ENCODE measurements around the gene SLC45A1. TPM values are rescaled to one million over a fixed set of nuclear protein-coding genes. Genes with fewer than 3 reads are reported as not detected.

Gene SLC45A1
- total and polyA plus RNA-seq, 2 donors (not counting 1 experiment from before 2014, with no cell fraction given) = 0.54 to 0.64 TPM

DNA sequence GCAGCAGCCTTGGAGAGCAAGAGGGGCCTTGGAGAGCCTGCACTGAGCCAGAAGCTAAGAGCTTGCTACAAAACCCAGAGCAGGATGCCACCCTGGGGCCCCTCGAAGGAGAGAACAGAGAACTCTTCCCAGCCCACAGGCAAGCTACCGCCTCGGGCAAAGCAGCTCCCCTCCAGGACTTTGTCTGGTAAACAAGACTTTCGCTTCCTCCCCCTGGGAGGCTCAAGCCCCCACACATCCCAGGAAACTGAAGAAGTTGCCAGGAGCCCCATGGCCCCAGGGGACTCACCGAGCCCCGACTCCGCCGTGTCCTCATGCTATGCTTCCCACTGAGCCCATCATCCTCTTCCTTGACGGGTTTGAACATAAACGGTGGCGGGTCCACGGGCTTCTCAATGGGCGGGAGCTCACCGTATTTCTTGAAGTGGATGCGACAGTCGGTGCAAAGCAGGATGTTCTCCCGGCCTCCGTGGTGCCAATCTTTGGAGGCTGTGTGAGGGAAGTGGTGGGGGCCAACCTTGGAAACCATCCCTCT, 45.9 kb downstream of the SLC45A1 start:
- H3K4me1 ChIP-seq (ENCODE audit: control insufficient read depth in 2 of 2, insufficient read depth in 2 of 2, low read length in 2 of 2) = peaks cover 0 to 7% of the 10 kb centered on the region in 2 donors
- H3K4me2 ChIP-seq (replicated peaks; ENCODE audit: low read depth, low read length, poor library complexity, severe bottlenecking) = no peak overlapping the region
- H3K27ac ChIP-seq (ENCODE audit: low read length in 2 of 2) = no peak overlapping the region
- H2AFZ ChIP-seq (ENCODE audit: insufficient read depth, low read depth, low read length, poor library complexity, severe bottlenecking) = no peak overlapping the region
- DNase-seq = no peak
- intact Hi-C loops (cut with micrococcal nuclease) = no loop called here
- peaks cover 15 to 84% of the 10 kb centered on the region in 2 experiments for H3K36me3 ChIP-seq (replicated peaks in 1 of 2; ENCODE audit: control extremely low read depth in 1 of 2, control insufficient read depth in 1 of 2, extremely low read depth in 1 of 2, insufficient read depth in 2 of 2, low read length in 1 of 2)
- POLR2A ChIA-PET = no interaction called here
- Mint-ChIP-seq H3K4me3 (no peak overlapping the region), H3K4me1 (peaks cover 19% of the 10 kb centered on the region), H3K27ac (no peak overlapping the region), H3K27me3 (no peaks in the 10 kb centered on the region), H3K9me3 (ENCODE audit: insufficient read depth) (no peaks in the 10 kb centered on the region)
- H3K9me3 ChIP-seq (ENCODE audit: control extremely low read depth in 1 of 3, control insufficient read depth in 2 of 3, insufficient read depth in 1 of 3, low read length in 2 of 3) = no peaks in the 10 kb centered on the region
- ATAC-seq (ENCODE audit: low read depth) = no peak
- TF ChIP-seq, protein P1, sequence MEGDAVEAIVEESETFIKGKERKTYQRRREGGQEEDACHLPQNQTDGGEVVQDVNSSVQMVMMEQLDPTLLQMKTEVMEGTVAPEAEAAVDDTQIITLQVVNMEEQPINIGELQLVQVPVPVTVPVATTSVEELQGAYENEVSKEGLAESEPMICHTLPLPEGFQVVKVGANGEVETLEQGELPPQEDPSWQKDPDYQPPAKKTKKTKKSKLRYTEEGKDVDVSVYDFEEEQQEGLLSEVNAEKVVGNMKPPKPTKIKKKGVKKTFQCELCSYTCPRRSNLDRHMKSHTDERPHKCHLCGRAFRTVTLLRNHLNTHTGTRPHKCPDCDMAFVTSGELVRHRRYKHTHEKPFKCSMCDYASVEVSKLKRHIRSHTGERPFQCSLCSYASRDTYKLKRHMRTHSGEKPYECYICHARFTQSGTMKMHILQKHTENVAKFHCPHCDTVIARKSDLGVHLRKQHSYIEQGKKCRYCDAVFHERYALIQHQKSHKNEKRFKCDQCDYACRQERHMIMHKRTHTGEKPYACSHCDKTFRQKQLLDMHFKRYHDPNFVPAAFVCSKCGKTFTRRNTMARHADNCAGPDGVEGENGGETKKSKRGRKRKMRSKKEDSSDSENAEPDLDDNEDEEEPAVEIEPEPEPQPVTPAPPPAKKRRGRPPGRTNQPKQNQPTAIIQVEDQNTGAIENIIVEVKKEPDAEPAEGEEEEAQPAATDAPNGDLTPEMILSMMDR (IDR thresholded peaks at IDR 0.05) = no peak
- TF ChIP-seq EZH2 (IDR thresholded peaks at IDR 0.05; ENCODE audit: borderline replicate concordance, insufficient read depth, low read depth, low read length, poor library complexity, severe bottlenecking) = no peak
- H3K4me3 ChIP-seq (ENCODE audit: control extremely low read depth in 1 of 5, extremely low read depth in 1 of 5, insufficient read depth in 1 of 5, low read depth in 2 of 5, low read length in 4 of 5) = no peak overlapping the region
- H3K27me3 ChIP-seq (replicated peaks in 1 of 4; ENCODE audit: control extremely low read depth in 1 of 4, control insufficient read depth in 3 of 4, insufficient read depth in 4 of 4, low read length in 3 of 4) = no peaks in the 10 kb centered on the region
- no peak overlapping the region for H3K9ac ChIP-seq (ENCODE audit: low read length)
- CTCF ChIA-PET = interaction anchor here (1.2 kb wide), 1 partner anchor 14 kb away, joined by 3 read pairs; no protein-coding TSS in a partner anchor
- peaks cover 89% of the 10 kb centered on the region for H4K20me1 ChIP-seq (ENCODE audit: control insufficient read depth, insufficient read depth, low read length, poor library complexity, severe bottlenecking)
- H3K79me2 ChIP-seq (ENCODE audit: control insufficient read depth, insufficient read depth, low read length) = peaks cover 67% of the 10 kb centered on the region
- over 99% methylated on average over 13 of the region's 18 CpGs for WGBS (ENCODE audit: insufficient coverage)

DNA sequence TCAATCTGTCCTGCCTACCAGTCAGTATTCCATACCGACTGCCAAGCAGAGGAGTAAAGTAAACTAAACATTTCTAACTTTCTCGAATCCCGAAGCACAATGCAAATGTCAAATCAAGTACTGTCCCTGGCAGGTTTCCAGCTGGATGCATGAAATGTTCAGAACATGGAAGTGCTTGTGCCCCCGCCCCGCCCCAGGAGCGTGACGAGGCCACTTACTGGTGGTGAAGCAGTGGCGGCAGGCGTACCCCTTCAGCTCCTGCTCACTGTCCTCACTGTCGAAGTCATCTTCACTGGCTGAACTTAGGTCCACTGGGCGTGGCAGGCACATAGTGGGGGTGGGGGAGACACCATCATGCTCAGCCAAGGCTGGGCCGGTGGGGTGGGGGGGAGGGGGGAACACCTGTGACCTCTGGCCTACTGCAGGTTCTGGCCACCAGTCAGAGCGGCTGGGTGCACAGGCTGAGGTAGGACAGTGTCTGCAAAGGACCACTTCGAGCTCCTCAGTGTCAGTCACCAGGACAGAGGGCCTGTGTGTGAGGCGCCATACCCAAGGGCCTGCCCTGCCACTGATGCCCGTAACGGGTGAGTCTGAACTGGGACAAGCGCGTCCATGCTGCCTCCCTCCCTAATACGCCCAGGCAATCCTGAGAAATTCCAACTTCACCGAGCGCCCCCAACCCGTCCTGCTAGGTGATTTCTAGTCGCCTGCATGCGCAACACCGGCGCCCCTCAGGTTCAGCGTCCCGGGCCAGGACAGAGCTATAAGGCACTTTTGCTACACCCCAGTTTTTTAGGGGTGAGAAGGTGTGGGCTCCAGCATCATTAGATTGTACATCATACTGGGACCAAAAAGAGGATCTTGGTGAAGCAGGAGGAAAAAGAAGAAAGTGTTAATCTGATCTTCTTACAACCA, 46.9 kb downstream of the SLC45A1 start:
- Mint-ChIP-seq H3K27ac (no peak overlapping the region), H3K4me3 (no peak overlapping the region), H3K9me3 (ENCODE audit: insufficient read depth) (no peaks in the 10 kb centered on the region), H3K4me1 (peaks cover 23% of the 10 kb centered on the region), H3K27me3 (no peaks in the 10 kb centered on the region)
- CTCF ChIA-PET = no interaction called here
- Histone ChIP-seq H3K9ac (ENCODE audit: low read length) (no peak overlapping the region), H4K20me1 (ENCODE audit: control insufficient read depth, insufficient read depth, low read length, poor library complexity, severe bottlenecking) (peaks cover 88% of the 10 kb centered on the region), H3K79me2 (ENCODE audit: control insufficient read depth, insufficient read depth, low read length) (peaks cover 72% of the 10 kb centered on the region), H2AFZ (ENCODE audit: insufficient read depth, low read depth, low read length, poor library complexity, severe bottlenecking) (no peak overlapping the region), H3K27me3 (replicated peaks in 1 of 4; ENCODE audit: control extremely low read depth in 1 of 4, control insufficient read depth in 3 of 4, insufficient read depth in 4 of 4, low read length in 3 of 4) (no peaks in the 10 kb centered on the region), H3K4me2 (replicated peaks; ENCODE audit: low read depth, low read length, poor library complexity, severe bottlenecking) (no peak overlapping the region), H3K9me3 (ENCODE audit: control extremely low read depth in 1 of 3, control insufficient read depth in 2 of 3, insufficient read depth in 1 of 3, low read length in 2 of 3) (no peaks in the 10 kb centered on the region), H3K36me3 (replicated peaks in 1 of 2; ENCODE audit: control extremely low read depth in 1 of 2, control insufficient read depth in 1 of 2, extremely low read depth in 1 of 2, insufficient read depth in 2 of 2, low read length in 1 of 2) (peaks cover 15 to 75% of the 10 kb centered on the region in 2 experiments), H3K27ac (ENCODE audit: low read length in 2 of 2) (no peak overlapping the region), H3K4me1 (ENCODE audit: control insufficient read depth in 2 of 2, insufficient read depth in 2 of 2, low read length in 2 of 2) (peaks cover 0 to 7% of the 10 kb centered on the region in 2 donors), H3K4me3 (ENCODE audit: control extremely low read depth in 1 of 5, extremely low read depth in 1 of 5, insufficient read depth in 1 of 5, low read depth in 2 of 5, low read length in 4 of 5) (no peak overlapping the region)
- TF ChIP-seq EZH2 (IDR thresholded peaks at IDR 0.05; ENCODE audit: borderline replicate concordance, insufficient read depth, low read depth, low read length, poor library complexity, severe bottlenecking) = no peak
- TF ChIP-seq, protein P1 (IDR thresholded peaks at IDR 0.05) = no peak
- ATAC-seq (ENCODE audit: low read depth) (no peak), DNase-seq (no peak)
- POLR2A ChIA-PET = no interaction called here
- WGBS (ENCODE audit: insufficient coverage) = 98% methylated on average over 22 of the region's 29 CpGs
- intact Hi-C loops (cut with micrococcal nuclease) = no loop called here
